Esophagus squamous epithelium (tissue), 4 donors: ENCODE results near the gene TMEM184B.

Experiments
- CTCF ChIP-seq, 6 experiments: fragments of 450-650 bp in 4 of 6; fragments of 200-600 bp in 2 of 6; sonication (generic) in 2 of 6; IDR thresholded peaks; one replicate each; pipeline ENCODE4 v1.5.1; 2016 to 2019; ENCODE audit warnings: antibody characterized with exemption in 6 of 6, mild to moderate bottlenecking in 4 of 6, moderate library complexity in 4 of 6
- POLR2A ChIP-seq, 4 donors: fragments of 450-650 bp; IDR thresholded peaks; one replicate each; pipeline ENCODE4 v1.6.1; 2017; ENCODE audit warnings: antibody characterized with exemption in 4 of 4, mild to moderate bottlenecking in 4 of 4, moderate library complexity in 3 of 4

GRCh38 chr22:38184788-38185187, 88.0 kb downstream of the TMEM184B start:
- TF ChIP-seq CTCF (IDR thresholded peaks at IDR 0.05) = no peak
- no peak for TF ChIP-seq POLR2A (IDR thresholded peaks at IDR 0.05)
